IMR-90 (cell line): ENCODE measurements around the gene ZNF425. TPM values are rescaled to one million over a fixed set of nuclear protein-coding genes. Genes with fewer than 3 reads are reported as not detected.

ENCODE experiments used
- ATAC-seq: fragments of 200-7000 bp; cut with Tn5 transposase; 2 replicates; pipeline ENCODE4 v1.9.1; 2020; ENCODE audit warnings: low read depth, mild to moderate bottlenecking, moderate library complexity
- BruUV-seq: library from RNA; stranded (reverse); fragments of 400-500 nt; replicated peaks from 2 replicates; lab custom pipeline; 2021; lab: Mats Ljungman, UMichigan
- CTCF ChIA-PET: fragments of 300-600 bp; formaldehyde crosslinking; extraction: SDS; loops from one replicate; lab custom pipeline; 2021; ENCODE audit warnings: antibody characterized with exemption; lab: Yijun Ruan, JAX
- POLR2A ChIA-PET: fragments of 300-600 bp; sonication (Branson Sonifier 250); formaldehyde crosslinking; loops from one replicate; lab custom pipeline; 2022; ENCODE audit warnings: antibody characterized with exemption; ENCODE audit not compliant: unreplicated experiment; lab: Charles Lee
- DNase-seq: peaks from one replicate; pipeline ENCODE4 v3.0.0; 2013
- H2AFZ ChIP-seq: replicated peaks from 2 replicates; pipeline ENCODE3; 2013; ENCODE audit warnings: low read length, mild to moderate bottlenecking; ENCODE audit not compliant: poor library complexity
- H2AK5ac ChIP-seq: 2 replicates; pipeline ENCODE4 v1.6.1; 2013; ENCODE audit warnings: low read depth, low read length, inconsistent platforms
- H2AK9ac ChIP-seq: replicated peaks from 2 replicates; pipeline ENCODE3; 2013; ENCODE audit warnings: mild to moderate bottlenecking, low read depth, low read length, moderate library complexity; ENCODE audit not compliant: poor library complexity
- H2BK120ac ChIP-seq: 2 replicates; pipeline ENCODE4 v1.6.1; 2013; ENCODE audit warnings: low read depth, low read length, inconsistent platforms
- H2BK15ac ChIP-seq: 3 replicates; pipeline ENCODE4 v1.6.1; 2013; ENCODE audit warnings: low read depth, low read length, inconsistent platforms
- H2BK20ac ChIP-seq: 2 replicates; pipeline ENCODE4 v1.6.1; 2013; ENCODE audit warnings: low read depth, mild to moderate bottlenecking, inconsistent platforms, low read length, moderate library complexity
- H2BK5ac ChIP-seq: 2 replicates; pipeline ENCODE4 v1.6.1; 2013; ENCODE audit warnings: mild to moderate bottlenecking, low read depth, low read length, inconsistent platforms; ENCODE audit not compliant: poor library complexity, severe bottlenecking
- H3K14ac ChIP-seq: replicated peaks from 2 replicates; pipeline ENCODE4 v1.6.1; 2013; ENCODE audit warnings: low read depth, low read length, inconsistent platforms
- H3K18ac ChIP-seq: 2 replicates; pipeline ENCODE4 v1.6.1; 2013; ENCODE audit warnings: low read depth, low read length, control low read depth
- H3K23ac ChIP-seq: 2 replicates; pipeline ENCODE4 v1.6.1; 2013; ENCODE audit warnings: low read depth, low read length, inconsistent platforms
- H3K27ac ChIP-seq: 2 replicates; pipeline ENCODE4 v1.5.1; 2013; ENCODE audit warnings: mild to moderate bottlenecking, control low read depth, low read length; ENCODE audit not compliant: insufficient read depth
- H3K27me3 ChIP-seq: 2 replicates; pipeline ENCODE4 v1.6.1; 2013; ENCODE audit warnings: low read length; ENCODE audit not compliant: control insufficient read depth, insufficient read depth
- H3K36me3 ChIP-seq: 2 replicates; pipeline ENCODE4 v1.6.1; 2013; ENCODE audit warnings: low read length, mixed read lengths; ENCODE audit not compliant: control insufficient read depth, insufficient read depth
- H3K4ac ChIP-seq: 2 replicates; pipeline ENCODE4 v1.6.1; 2013; ENCODE audit warnings: low read depth, low read length, inconsistent platforms
- H3K4me1 ChIP-seq: 2 replicates; pipeline ENCODE4 v1.6.1; 2013; ENCODE audit warnings: low read length, mixed read lengths; ENCODE audit not compliant: control insufficient read depth, insufficient read depth
- H3K4me2 ChIP-seq: 2 replicates; pipeline ENCODE4 v1.6.1; 2013; ENCODE audit warnings: low read depth, mild to moderate bottlenecking, control low read depth, low read length, moderate library complexity
- H3K4me3 ChIP-seq: 2 replicates; pipeline ENCODE4 v1.5.1; 2013; ENCODE audit warnings: low read depth, mild to moderate bottlenecking, control low read depth, low read length, moderate library complexity; ENCODE audit not compliant: insufficient read depth
- H3K56ac ChIP-seq: 2 replicates; pipeline ENCODE4 v1.6.1; 2013; ENCODE audit warnings: low read length, inconsistent platforms; ENCODE audit not compliant: insufficient read depth; ENCODE audit errors: extremely low read depth
- H3K79me1 ChIP-seq, 2 experiments: 2 replicates each; pipeline ENCODE4 v1.6.1; 2013; ENCODE audit warnings: low read length in 2 of 2, inconsistent platforms in 1 of 2, low read depth in 1 of 2
- H3K9ac ChIP-seq: 2 replicates; pipeline ENCODE4 v1.6.1; 2013; ENCODE audit warnings: low read depth, low read length, control low read depth
- H3K9me1 ChIP-seq: 2 replicates; pipeline ENCODE4 v1.6.1; 2013; ENCODE audit warnings: low read length, inconsistent platforms; ENCODE audit not compliant: insufficient read depth
- H3K9me3 ChIP-seq: 2 replicates; pipeline ENCODE4 v1.6.1; 2013; ENCODE audit warnings: low read length; ENCODE audit not compliant: control insufficient read depth, insufficient read depth
- H4K20me1 ChIP-seq: 2 replicates; pipeline ENCODE4 v1.6.1; 2013; ENCODE audit warnings: low read length, inconsistent platforms; ENCODE audit not compliant: insufficient read depth
- H4K5ac ChIP-seq: 2 replicates; pipeline ENCODE4 v1.6.1; 2013; ENCODE audit warnings: mild to moderate bottlenecking, low read depth, low read length, control low read depth
- H4K8ac ChIP-seq, 2 experiments: 2 replicates each; pipeline ENCODE4 v1.6.1; 2013; ENCODE audit warnings: low read depth in 2 of 2, low read length in 2 of 2, control low read depth in 1 of 2, inconsistent platforms in 1 of 2
- H4K91ac ChIP-seq: 2 replicates; pipeline ENCODE4 v1.6.1; 2013; ENCODE audit warnings: low read depth, low read length, inconsistent platforms; ENCODE audit not compliant: insufficient read depth
- MAFK ChIP-seq: IDR thresholded peaks from 2 replicates; pipeline ENCODE4 v1.6.1; 2012; ENCODE audit warnings: low read depth, low read length, improper control_type of control experiment
- NFE2L2 ChIP-seq: fragments of 150-350 bp; IDR thresholded peaks from 2 replicates; pipeline ENCODE4 v1.6.1; 2016; ENCODE audit warnings: low read depth, mild to moderate bottlenecking, low read length
- RCOR1 ChIP-seq: IDR thresholded peaks from 2 replicates; pipeline ENCODE4 v1.6.1; 2012; ENCODE audit warnings: mild to moderate bottlenecking, low read length, improper control_type of control experiment; ENCODE audit not compliant: insufficient replicate concordance
- RFX5 ChIP-seq: IDR thresholded peaks from 2 replicates; pipeline ENCODE4 v1.8.0; 2012; ENCODE audit warnings: low read depth, mild to moderate bottlenecking, low read length, moderate library complexity
- USF2 ChIP-seq: fragments of 150-350 bp; IDR thresholded peaks from 2 replicates; pipeline ENCODE4 v1.6.1; 2017; ENCODE audit warnings: mild to moderate bottlenecking, antibody characterized with exemption, low read length, low read depth
- WGBS, 2 experiments: methylation state at CpG; one replicate each; pipeline versions ENCODE4 v1.1.5 to v1.1.7; 2013; ENCODE audit warnings: missing lambda C conversion rate in 2 of 2; ENCODE audit not compliant: insufficient read length in 1 of 2; ENCODE audit errors: extremely low coverage in 2 of 2; 5-methylcytosine and 5-hydroxymethylcytosine counted together
- dilution Hi-C: fragments of 300-500 bp; cut with HindIII; formaldehyde crosslinking; loops from one replicate; pipeline ENCODE4 v1.14.3; 2018; ENCODE audit warnings: low sequenced_read_pairs; ENCODE audit not compliant: unreplicated experiment
- in situ Hi-C: fragments of 300-500 bp; cut with MboI; formaldehyde crosslinking; loops from 3 replicates; pipeline ENCODE4 v1.14.3; 2019; ENCODE audit warnings: low sequenced_read_pairs, inconsistent platforms, mixed read lengths
- intact Hi-C: fragments of 100-400 bp; cut with micrococcal nuclease; formaldehyde crosslinking; loops from 2 replicates; pipeline ENCODE4 v1.10.0; 2022
- polyA plus RNA-seq, 3 experiments: library from polyadenylated mRNA; depleted of rRNA; stranded (reverse); fragments of >200 nt; gene quantifications; 2 replicates each; pipeline ENCODE4 v1.2.3, GENCODE V29; 2012; ENCODE audit warnings: low replicate concordance in 1 of 3
- total RNA-seq: library from RNA; depleted of rRNA; stranded (reverse); fragments of >200 nt; gene quantifications from 2 replicates; pipeline ENCODE4 v1.2.3, GENCODE V29; 2012
- TF ChIP-seq, protein P1 (sequence below): conservative IDR thresholded peaks from 2 replicates; pipeline ENCODE4 v1.5.1; 2012; ENCODE audit warnings: mild to moderate bottlenecking, low read depth, low read length, improper control_type of control experiment

Gene ZNF425
- total and polyA plus RNA-seq, 2 of the 4 experiments (the other 2 are of a cell fraction): 1.2 to 2.3 TPM

DNA sequence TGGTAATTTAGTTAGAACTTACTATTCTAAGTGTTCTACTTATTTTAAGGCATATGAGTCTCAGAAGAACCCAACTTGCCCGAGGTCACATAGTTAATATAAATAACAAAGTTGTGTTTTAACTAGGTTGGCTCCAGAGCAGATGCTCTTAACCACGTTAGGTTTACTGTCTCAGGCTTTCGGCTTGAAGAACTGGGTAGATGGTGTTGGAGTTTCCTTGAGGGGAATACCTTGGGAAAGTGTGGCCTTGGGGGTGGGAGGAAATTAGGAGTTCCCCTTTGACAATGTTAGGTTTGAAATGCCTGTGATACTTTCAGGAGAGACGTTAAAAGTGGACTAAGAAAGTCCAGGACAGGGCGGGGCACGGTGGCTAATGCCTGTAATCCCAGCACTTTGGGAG, 30.8 kb upstream of the ZNF425 start:
- no peaks in the 10 kb centered on the region for H3K27me3 ChIP-seq
- H2BK5ac ChIP-seq: no peak overlapping the region
- ChIA-PET POLR2A (no interaction called here), CTCF (no interaction called here)
- H3K18ac ChIP-seq: no peak overlapping the region
- BruUV-seq: no TSS peak
- DNase-seq (no peak), ATAC-seq (no peak)
- H3K36me3 ChIP-seq: peaks cover 25% of the 10 kb centered on the region
- H3K4me3 ChIP-seq: no peak overlapping the region
- H2BK20ac ChIP-seq: no peak overlapping the region
- H2AFZ ChIP-seq: no peak overlapping the region
- in situ Hi-C loops: no loop called here
- no peaks in the 10 kb centered on the region for H3K9me3 ChIP-seq
- H3K9me1 ChIP-seq: no peaks in the 10 kb centered on the region
- no peak overlapping the region for H4K5ac ChIP-seq
- TF ChIP-seq RCOR1: no peak
- no peak for TF ChIP-seq RFX5
- TF ChIP-seq, protein P1, sequence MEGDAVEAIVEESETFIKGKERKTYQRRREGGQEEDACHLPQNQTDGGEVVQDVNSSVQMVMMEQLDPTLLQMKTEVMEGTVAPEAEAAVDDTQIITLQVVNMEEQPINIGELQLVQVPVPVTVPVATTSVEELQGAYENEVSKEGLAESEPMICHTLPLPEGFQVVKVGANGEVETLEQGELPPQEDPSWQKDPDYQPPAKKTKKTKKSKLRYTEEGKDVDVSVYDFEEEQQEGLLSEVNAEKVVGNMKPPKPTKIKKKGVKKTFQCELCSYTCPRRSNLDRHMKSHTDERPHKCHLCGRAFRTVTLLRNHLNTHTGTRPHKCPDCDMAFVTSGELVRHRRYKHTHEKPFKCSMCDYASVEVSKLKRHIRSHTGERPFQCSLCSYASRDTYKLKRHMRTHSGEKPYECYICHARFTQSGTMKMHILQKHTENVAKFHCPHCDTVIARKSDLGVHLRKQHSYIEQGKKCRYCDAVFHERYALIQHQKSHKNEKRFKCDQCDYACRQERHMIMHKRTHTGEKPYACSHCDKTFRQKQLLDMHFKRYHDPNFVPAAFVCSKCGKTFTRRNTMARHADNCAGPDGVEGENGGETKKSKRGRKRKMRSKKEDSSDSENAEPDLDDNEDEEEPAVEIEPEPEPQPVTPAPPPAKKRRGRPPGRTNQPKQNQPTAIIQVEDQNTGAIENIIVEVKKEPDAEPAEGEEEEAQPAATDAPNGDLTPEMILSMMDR: no peak
- TF ChIP-seq MAFK: no peak
- no peak for TF ChIP-seq NFE2L2
- no peak for TF ChIP-seq USF2
- no peak overlapping the region for H2BK120ac ChIP-seq
- H4K20me1 ChIP-seq: peaks cover 22% of the 10 kb centered on the region
- 100% methylated on average over 3 of the region's 6 CpGs; no CpG with 5 or more reads in 1 of the 2 experiments for WGBS, 2 experiments
- peaks cover 27 to 38% of the 10 kb centered on the region in 2 experiments for H3K79me1 ChIP-seq
- no peak overlapping the region for H3K23ac ChIP-seq
- no peak overlapping the region for H2BK15ac ChIP-seq
- no peak overlapping the region for H3K27ac ChIP-seq
- H3K14ac ChIP-seq: no peak overlapping the region
- no peak overlapping the region for H2AK5ac ChIP-seq
- H3K4ac ChIP-seq: no peak overlapping the region
- H3K4me1 ChIP-seq: peaks cover 5% of the 10 kb centered on the region; the same call in 1 of the 2 replicates
- dilution Hi-C loops: no loop called here
- H3K56ac ChIP-seq: no peak overlapping the region
- H2AK9ac ChIP-seq: no peak overlapping the region
- H4K91ac ChIP-seq: no peak overlapping the region
- no peak overlapping the region for H3K9ac ChIP-seq
- no peak overlapping the region for H3K4me2 ChIP-seq
- intact Hi-C loops: no loop called here
- H4K8ac ChIP-seq: no peak overlapping the region
